A549 (cell line): ENCODE measurements around the gene GRIK4. TPM values are rescaled to one million over a fixed set of nuclear protein-coding genes. Genes with fewer than 3 reads are reported as not detected.

ENCODE experiments used
- ATAC-seq, 2 experiments: fragments of 200-7000 bp in 1 of 2; fragments of >200 bp in 1 of 2; cut with Nextera tagmentation in 1 of 2; cut with Tn5 transposase in 1 of 2; 3 replicates each; pipeline versions ENCODE4 v1.8.0 to v1.9.1; 2018 to 2020; ENCODE audit warnings: mild to moderate bottlenecking in 1 of 2, moderate library complexity in 1 of 2
- CTCF ChIA-PET: fragments of 300-600 bp; sonication (Branson Sonifier 250); formaldehyde crosslinking; extraction: SDS; loops from one replicate; lab custom pipeline; 2021; ENCODE audit warnings: antibody characterized with exemption, inconsistent platforms; lab: Yijun Ruan, JAX
- POLR2A ChIA-PET: fragments of 350-600 bp; formaldehyde crosslinking; extraction: SDS; loops from one replicate; lab custom pipeline; 2021; ENCODE audit warnings: antibody characterized with exemption, inconsistent platforms; lab: Yijun Ruan, JAX
- DNase-seq, 2 experiments: peaks; one replicate each; pipeline versions ENCODE4 v3.0.0 to v3.0.0-alpha.2; 2011 to 2016; ENCODE audit warnings: low read depth in 1 of 2, low spot score in 1 of 2
- FAIRE-seq: peaks from 2 replicates; lab custom pipeline; 2011; peaks lifted over from hg19 to GRCh38; lab: Jason Lieb, UNC
- H3K27ac ChIP-seq, 2 experiments: fragments of >200 bp; sonication (Bioruptor Twin); formaldehyde crosslinking; 3 replicates each; pipeline ENCODE4 v1.5.1; 2016 to 2017
- H3K4me1 ChIP-seq: fragments of >200 bp; sonication (Bioruptor Twin); formaldehyde crosslinking; 3 replicates; pipeline ENCODE4 v1.6.1; 2016
- H3K4me2 ChIP-seq: fragments of >200 bp; sonication (Bioruptor Twin); formaldehyde crosslinking; 3 replicates; pipeline ENCODE4 v1.6.1; 2016
- H3K4me3 ChIP-seq: fragments of >200 bp; sonication (Bioruptor Twin); formaldehyde crosslinking; 3 replicates; pipeline ENCODE4 v1.5.1; 2016
- H3K9me3 ChIP-seq: fragments of >200 bp; sonication (Bioruptor Twin); formaldehyde crosslinking; 3 replicates; pipeline ENCODE4 v1.6.1; 2016
- ATOH8 ChIP-seq: fragments of 250-450 bp; sonication (Bioruptor Pico); IDR thresholded peaks from 2 replicates; pipeline ENCODE4 v1.5.0; 2020; ENCODE audit warnings: low read depth, mild to moderate bottlenecking, moderate library complexity
- CBX2 ChIP-seq: fragments of 200-600 bp; sonication (generic); IDR thresholded peaks from 2 replicates; pipeline ENCODE4 v1.6.1; 2016; ENCODE audit warnings: low read depth, mild to moderate bottlenecking, borderline replicate concordance
- CEBPB ChIP-seq, 2 experiments: fragments of >200 bp in 1 of 2; sonication (Bioruptor Twin) in 1 of 2; formaldehyde crosslinking in 1 of 2; IDR thresholded peaks; 2 replicates each; pipeline ENCODE4 v1.6.1; 2012 to 2016
- CHD4 ChIP-seq: fragments of 200-600 bp; sonication (generic); IDR thresholded peaks from 2 replicates; pipeline ENCODE4 v1.6.1; 2016; ENCODE audit warnings: antibody characterized with exemption, mild to moderate bottlenecking, borderline replicate concordance
- EHMT2 ChIP-seq: fragments of 200-600 bp; sonication (generic); IDR thresholded peaks from 2 replicates; pipeline ENCODE4 v1.6.1; 2016; ENCODE audit warnings: antibody characterized with exemption, low read depth, mild to moderate bottlenecking, moderate library complexity
- ELK1 ChIP-seq: fragments of 150-350 bp; IDR thresholded peaks from 2 replicates; pipeline ENCODE4 v1.6.1; 2014; ENCODE audit warnings: low read depth, mild to moderate bottlenecking, low read length
- EP300 ChIP-seq, 2 experiments: fragments of >200 bp; sonication (Bioruptor Twin); formaldehyde crosslinking; IDR thresholded peaks; 2 replicates in 1 of 2; 3 replicates in 1 of 2; pipeline ENCODE4 v1.6.1; 2016 to 2017
- FOSB ChIP-seq: fragments of 250-450 bp; sonication (Bioruptor Pico); IDR thresholded peaks from 2 replicates; pipeline ENCODE4 v1.5.0; 2020; ENCODE audit warnings: mild to moderate bottlenecking, moderate library complexity
- FOXS1 ChIP-seq: fragments of 250-450 bp; sonication (Bioruptor Pico); IDR thresholded peaks from 2 replicates; pipeline ENCODE4 v1.5.0; 2020; ENCODE audit warnings: mild to moderate bottlenecking, moderate library complexity
- HES2 ChIP-seq: fragments of >200 bp; sonication (Bioruptor Twin); formaldehyde crosslinking; IDR thresholded peaks from 2 replicates; pipeline ENCODE4 v1.6.1; 2016
- HEYL ChIP-seq: fragments of 250-450 bp; sonication (Bioruptor Pico); IDR thresholded peaks from 2 replicates; pipeline ENCODE4 v1.8.0; 2021; ENCODE audit warnings: mild to moderate bottlenecking, moderate library complexity
- HOXB5 ChIP-seq: fragments of 250-450 bp; sonication (Bioruptor Pico); IDR thresholded peaks from 2 replicates; pipeline ENCODE4 v1.5.0; 2020; ENCODE audit warnings: mild to moderate bottlenecking, moderate library complexity
- JUN ChIP-seq, 2 experiments: fragments of >200 bp; sonication (Bioruptor Twin); formaldehyde crosslinking; IDR thresholded peaks; 2 replicates in 1 of 2; 3 replicates in 1 of 2; pipeline ENCODE4 v1.6.1; 2016 to 2017
- JUNB ChIP-seq: fragments of >200 bp; sonication (Bioruptor Twin); formaldehyde crosslinking; IDR thresholded peaks from 2 replicates; pipeline ENCODE4 v1.6.1; 2016
- KDM1A ChIP-seq: fragments of 200-600 bp; sonication (generic); IDR thresholded peaks from 2 replicates; pipeline ENCODE4 v1.6.1; 2016; ENCODE audit warnings: low read depth, mild to moderate bottlenecking
- MAX ChIP-seq: IDR thresholded peaks from 2 replicates; pipeline ENCODE4 v1.6.1; 2012
- MAZ ChIP-seq: fragments of 150-350 bp; IDR thresholded peaks from 2 replicates; pipeline ENCODE4 v1.6.1; 2014; ENCODE audit warnings: antibody characterized with exemption, low read depth, low read length, borderline replicate concordance
- MYC ChIP-seq: IDR thresholded peaks from 2 replicates; pipeline ENCODE4 v1.6.1; 2012; ENCODE audit warnings: mild to moderate bottlenecking, inconsistent platforms, low read length, improper control_type of control experiment, borderline replicate concordance
- NR3C1 ChIP-seq: fragments of >200 bp; sonication (Bioruptor Twin); formaldehyde crosslinking; IDR thresholded peaks from 3 replicates; pipeline ENCODE4 v1.6.1; 2017
- PBX3 ChIP-seq: IDR thresholded peaks from 2 replicates; pipeline ENCODE4 v1.6.1; 2012
- PHF8 ChIP-seq: fragments of 200-600 bp; sonication (generic); IDR thresholded peaks from 2 replicates; pipeline ENCODE4 v1.6.1; 2016; ENCODE audit warnings: low read depth, mild to moderate bottlenecking, antibody characterized with exemption, moderate library complexity, borderline replicate concordance
- POLR2AphosphoS2 ChIP-seq: conservative IDR thresholded peaks from 2 replicates; pipeline ENCODE4 v1.6.1; 2012; ENCODE audit warnings: low read length, improper control_type of control experiment, inconsistent platforms
- RAD21 ChIP-seq, 2 experiments: fragments of >200 bp in 1 of 2; sonication (Bioruptor Twin) in 1 of 2; formaldehyde crosslinking in 1 of 2; IDR thresholded peaks in 1 of 2; conservative IDR thresholded peaks in 1 of 2; 2 replicates in 1 of 2; 3 replicates in 1 of 2; pipeline ENCODE4 v1.6.1; 2012 to 2018; ENCODE audit warnings: inconsistent platforms in 1 of 2
- RFX5 ChIP-seq: fragments of 450-650 bp; IDR thresholded peaks from 2 replicates; pipeline ENCODE4 v1.7.1; 2014; ENCODE audit warnings: antibody characterized with exemption, mild to moderate bottlenecking, moderate library complexity
- SMC3 ChIP-seq: fragments of >200 bp; sonication (Bioruptor Twin); formaldehyde crosslinking; IDR thresholded peaks from 3 replicates; pipeline ENCODE4 v1.6.1; 2018; ENCODE audit warnings: inconsistent platforms
- SREBF2 ChIP-seq: fragments of 450-650 bp; IDR thresholded peaks from 2 replicates; pipeline ENCODE4 v1.6.1; 2014; ENCODE audit warnings: mild to moderate bottlenecking, moderate library complexity
- ZNF302 ChIP-seq: fragments of 250-450 bp; sonication (Bioruptor Pico); IDR thresholded peaks from 2 replicates; pipeline ENCODE4 v1.9.0; 2021; ENCODE audit warnings: inconsistent platforms, mild to moderate bottlenecking, moderate library complexity
- WGBS: methylation state at CpG from one replicate; pipeline ENCODE4 v1.1.6; 2017; ENCODE audit errors: missing lambda C conversion rate; 5-methylcytosine and 5-hydroxymethylcytosine counted together
- polyA plus RNA-seq, 4 experiments: library from polyadenylated mRNA; depleted of rRNA in 3 of 4; stranded (reverse); fragments of >200 nt; fragmentation: RNase III in 1 of 4; extraction: RNeasy Plus Mini Kit Qiagen cat#74134 plus additional on column Dnase treatment in 1 of 4; gene quantifications; 2 replicates in 3 of 4; 3 replicates in 1 of 4; pipeline ENCODE4 v1.2.3, GENCODE V29; 2011 to 2017

The GRIK4 gene
- polyA plus RNA-seq, 2 of the 4 experiments (the other 2 are of a cell fraction) = 0.01 TPM; not detected in 1

- ATAC-seq (no peak), FAIRE-seq (no peak), DNase-seq (no peak)
- CTCF ChIA-PET = no interaction called here
- POLR2A ChIA-PET = no interaction called here
- Histone ChIP-seq H3K4me2 (no peak overlapping the region), H3K4me3 (no peak overlapping the region), H3K27ac (no peak overlapping the region), H3K4me1 (no peaks in the 10 kb centered on the region), H3K9me3 (no peaks in the 10 kb centered on the region)
- no peak for TF ChIP-seq HEYL
- TF ChIP-seq JUNB = no peak
- no peak for TF ChIP-seq JUN (IDR thresholded peaks at IDR 0.05)
- TF ChIP-seq EP300 (IDR thresholded peaks at IDR 0.05) = no peak
- TF ChIP-seq FOSB (CRISPR knock-in tag) = no peak
- no peak for TF ChIP-seq ELK1
- no peak for TF ChIP-seq EHMT2
- TF ChIP-seq CBX2 = no peak
- TF ChIP-seq SREBF2 = no peak
- 58% methylated on average over 18 of the region's 18 CpGs for WGBS
Observed at GRCh38 chr11:120815319-120816100, 304.0 kb downstream of the GRIK4 start.

GRCh38 chr11:120816176-120816575 is 304.6 kb downstream of the GRIK4 start:
- Histone ChIP-seq H3K27ac (no peak overlapping the region), H3K4me1 (no peaks in the 10 kb centered on the region), H3K4me3 (no peak overlapping the region), H3K4me2 (no peak overlapping the region), H3K9me3 (no peaks in the 10 kb centered on the region)
- 67% methylated on average over 4 of the region's 4 CpGs for WGBS
- no peak for ATAC-seq
- no peak for DNase-seq
- no peak for FAIRE-seq
- CTCF ChIA-PET = no interaction called here
- TF ChIP-seq CHD4 = no peak
- TF ChIP-seq RAD21 (conservative IDR thresholded peaks at IDR 0.05 in 1 of 2, IDR thresholded peaks at IDR 0.05 in 1 of 2) = no peak
- TF ChIP-seq HES2 = no peak
- TF ChIP-seq SREBF2 = no peak
- TF ChIP-seq MAZ = no peak
- no peak for TF ChIP-seq KDM1A
- TF ChIP-seq SMC3 = no peak
- TF ChIP-seq ATOH8 (CRISPR knock-in tag) = no peak
- TF ChIP-seq EHMT2 = no peak
- TF ChIP-seq RFX5 = no peak
- TF ChIP-seq PHF8 = no peak
- TF ChIP-seq NR3C1 = no peak
- TF ChIP-seq FOXS1 (CRISPR knock-in tag) = no peak
- no peak for TF ChIP-seq MYC
- no peak for TF ChIP-seq CEBPB (IDR thresholded peaks at IDR 0.05)
- no peak for TF ChIP-seq HEYL
- no peak for TF ChIP-seq ZNF302 (CRISPR knock-in tag)
- POLR2A ChIA-PET = no interaction called here

- WGBS = 80% methylated on average over 9 of the region's 9 CpGs
- Histone ChIP-seq H3K9me3 (no peaks in the 10 kb centered on the region), H3K4me1 (no peaks in the 10 kb centered on the region), H3K4me3 (no peak overlapping the region), H3K27ac (no peak overlapping the region), H3K4me2 (no peak overlapping the region)
- ATAC-seq = no peak
- POLR2A ChIA-PET = no interaction called here
- TF ChIP-seq SREBF2 (no peak), HOXB5 (no peak), PBX3 (no peak), POLR2AphosphoS2 (no peak), MAX (no peak), PHF8 (no peak)
- CTCF ChIA-PET = no interaction called here
- DNase-seq = no peak
- FAIRE-seq = no peak
Observed at GRCh38 chr11:120816711-120817110, 305.2 kb downstream of the GRIK4 start.
